Mesodermal cell (in vitro differentiated cells): ENCODE data around the gene SYCN.

Experiments
- H3K27ac ChIP-seq: 2 replicates; pipeline ENCODE4 v1.7.0; 2013; ENCODE audit warnings: mild to moderate bottlenecking, low read depth, low read length, moderate library complexity; ENCODE audit not compliant: severe bottlenecking
- H3K36me3 ChIP-seq: 2 replicates; pipeline ENCODE4 v1.7.1; 2013; ENCODE audit warnings: mild to moderate bottlenecking, low read length, moderate library complexity; ENCODE audit not compliant: control insufficient read depth, insufficient read depth
- H3K4me1 ChIP-seq: one replicate; pipeline ENCODE4 v1.7.1; 2013; ENCODE audit warnings: mild to moderate bottlenecking, low read length; ENCODE audit not compliant: insufficient read depth, control insufficient read depth, poor library complexity, severe bottlenecking
- H3K4me3 ChIP-seq: 2 replicates; pipeline ENCODE4 v1.7.0; 2013; ENCODE audit warnings: low read length, control low read depth, mild to moderate bottlenecking; ENCODE audit not compliant: insufficient read depth, poor library complexity, severe bottlenecking; ENCODE audit errors: extremely low read depth
- H3K9me3 ChIP-seq: 2 replicates; pipeline ENCODE4 v1.7.1; 2013; ENCODE audit warnings: mild to moderate bottlenecking, low read length, moderate library complexity; ENCODE audit not compliant: control insufficient read depth
- WGBS, 2 experiments: methylation state at CpG; one replicate each; pipeline ENCODE4 v1.1.5; 2013; ENCODE audit warnings: missing lambda C conversion rate in 2 of 2; ENCODE audit not compliant: insufficient coverage in 2 of 2; 5-methylcytosine and 5-hydroxymethylcytosine counted together

The SYCN gene

DNA sequence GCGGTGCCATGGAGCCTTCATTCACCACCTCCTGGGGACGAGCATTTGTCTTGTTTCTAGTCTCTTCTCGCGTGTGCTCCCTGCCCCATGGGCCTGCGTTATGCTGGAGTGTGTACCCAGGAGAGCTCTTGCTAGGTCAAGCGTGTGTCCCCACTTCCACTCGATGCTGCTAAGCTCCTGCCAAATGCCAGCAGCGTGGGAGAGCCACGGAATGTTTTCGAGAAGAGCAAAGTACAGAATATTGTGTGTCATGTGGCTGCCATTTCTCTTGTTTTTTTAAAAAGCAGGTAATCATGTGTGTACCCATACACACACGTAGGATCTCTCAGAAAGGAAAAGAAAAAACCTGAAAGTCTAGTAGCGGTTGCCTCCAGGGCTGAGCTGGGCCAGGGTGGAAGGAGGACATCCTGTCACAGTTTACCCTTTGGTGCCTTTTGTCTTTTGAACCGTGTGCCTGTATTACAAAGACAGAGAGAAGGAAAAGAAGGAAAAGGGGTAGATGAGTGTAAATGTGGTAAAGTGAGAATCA, 49.9 kb downstream of the SYCN start:
- Histone ChIP-seq H3K27ac (no peak overlapping the region), H3K4me1 (peaks cover 15% of the 10 kb centered on the region), H3K4me3 (no peak overlapping the region), H3K9me3 (no peaks in the 10 kb centered on the region), H3K36me3 (peaks cover 8% of the 10 kb centered on the region)
- 90 to 91% methylated on average over 9 to 12 of the region's 13 CpGs for WGBS, 2 experiments
